HG02571 (cell line): ENCODE results near the gene FBXL4.
"Not testable (repeated sequence)": the region's sequence is repeated elsewhere in the genome, so short reads cannot be mapped to it uniquely, and the experiment has no call there.

Source experiments
- ATAC-seq: cut with Tn5 transposase; IDR thresholded peaks from one replicate; pipeline ENCODE4 v1.9.1; 2021; ENCODE audit warnings: mild to moderate bottlenecking, moderate library complexity; ENCODE audit not compliant: unreplicated experiment

FBXL4 gene

DNA sequence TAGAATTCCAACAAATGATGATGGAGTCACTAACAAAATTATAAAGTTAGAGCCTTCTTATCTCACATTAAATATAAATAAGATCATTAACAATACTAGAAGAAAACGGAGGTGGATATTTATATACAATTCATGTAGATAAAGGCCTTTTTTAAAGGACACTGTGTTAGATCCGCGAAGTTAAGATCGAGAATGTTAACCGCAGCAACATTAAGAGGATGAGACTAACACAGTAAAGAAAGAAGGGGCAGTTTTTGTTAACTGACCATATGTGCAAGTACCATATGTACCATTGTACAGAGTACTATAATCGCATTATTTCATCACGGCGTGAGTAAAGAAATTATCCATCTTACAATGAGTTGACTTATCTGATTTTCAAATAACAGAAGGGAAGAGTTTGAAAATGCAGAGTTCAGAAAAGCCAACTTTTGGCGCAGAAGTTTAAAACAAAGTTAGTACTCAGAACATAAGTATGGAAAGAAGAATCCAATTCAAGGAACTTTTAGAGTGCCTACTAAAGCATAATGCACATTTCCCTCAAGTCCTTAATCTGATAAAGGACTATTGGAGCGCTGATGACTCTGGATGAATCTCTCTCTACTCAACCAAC lies 1.4 kb downstream of the FBXL4 start:
- ATAC-seq = no peak

DNA sequence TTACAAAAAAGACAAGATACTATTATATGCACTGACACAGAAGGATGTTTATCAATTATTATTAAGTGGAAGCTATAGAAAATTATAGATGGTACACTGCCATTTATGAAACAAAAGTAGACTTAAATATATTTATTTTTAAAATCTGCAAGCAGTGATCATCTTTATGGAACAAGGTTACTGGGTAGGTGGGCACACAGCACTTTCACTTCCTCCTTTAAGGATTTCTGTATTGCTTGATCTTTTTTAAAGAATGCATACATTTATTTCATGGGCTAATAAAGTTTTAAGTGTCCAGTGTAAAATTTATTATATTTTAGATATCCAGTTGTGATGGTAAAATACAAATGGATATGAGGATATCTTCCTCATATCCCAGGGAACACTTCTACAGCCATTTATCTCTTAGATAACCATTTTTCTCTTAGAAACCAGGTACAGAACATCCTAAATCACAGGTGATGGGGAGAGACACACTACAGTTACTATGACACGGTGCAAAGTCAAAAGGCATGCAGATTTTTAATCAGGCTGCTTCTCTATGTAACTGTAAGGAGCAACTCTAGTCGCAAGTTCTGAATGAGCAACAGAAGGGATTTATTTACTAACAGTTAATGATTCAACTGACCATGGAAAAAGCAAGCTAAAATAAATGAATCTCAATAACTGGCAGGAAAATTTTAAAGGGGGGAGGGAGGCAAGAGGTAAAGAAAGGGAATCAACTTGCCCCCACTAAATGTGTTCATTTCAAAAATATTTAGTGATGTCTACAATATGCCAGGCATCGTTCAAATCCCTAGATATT lies 2.2 kb downstream of the FBXL4 start:
- ATAC-seq = no peak

DNA sequence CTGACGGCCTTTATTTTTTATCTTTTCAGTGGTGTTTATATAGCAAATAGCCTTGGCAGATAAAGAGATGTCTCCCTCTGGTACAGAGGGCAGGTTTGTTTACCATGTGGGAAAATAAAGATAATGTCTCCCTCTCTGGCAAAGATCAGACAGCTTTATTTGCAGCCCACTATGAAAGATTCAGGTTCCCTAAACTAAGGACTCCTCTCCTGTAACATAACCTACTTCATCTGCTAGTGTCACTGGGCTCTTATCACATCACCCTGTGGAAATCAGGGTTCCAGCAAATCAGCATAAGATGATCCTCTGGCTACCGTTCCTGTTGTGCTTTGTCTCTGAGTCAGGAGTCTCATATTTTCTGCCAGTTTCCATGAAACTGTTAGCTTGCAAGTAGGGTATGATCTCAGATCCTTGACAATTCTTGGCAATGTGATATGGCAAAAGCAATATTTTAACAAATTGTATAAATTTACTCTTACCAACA lies 3.1 kb downstream of the FBXL4 start:
- no peak for ATAC-seq

DNA sequence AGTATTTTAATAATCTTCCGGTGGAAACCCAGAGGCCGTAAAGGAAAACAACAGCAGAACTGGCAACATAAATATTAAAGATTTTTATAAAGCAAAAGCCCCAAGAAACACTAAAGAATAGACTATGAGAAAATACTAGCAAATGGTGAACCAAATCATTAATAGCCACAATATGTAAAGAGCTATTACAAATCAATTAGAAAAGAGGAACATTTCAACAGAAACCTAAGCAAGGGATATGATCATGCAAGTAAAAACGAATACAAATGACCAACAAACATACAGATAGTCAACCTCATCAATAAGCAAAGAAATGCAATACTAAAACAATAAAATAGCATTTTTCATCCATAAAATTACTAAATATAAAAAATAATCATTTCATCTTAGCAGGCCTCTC lies 3.6 kb downstream of the FBXL4 start:
- no peak for ATAC-seq

DNA sequence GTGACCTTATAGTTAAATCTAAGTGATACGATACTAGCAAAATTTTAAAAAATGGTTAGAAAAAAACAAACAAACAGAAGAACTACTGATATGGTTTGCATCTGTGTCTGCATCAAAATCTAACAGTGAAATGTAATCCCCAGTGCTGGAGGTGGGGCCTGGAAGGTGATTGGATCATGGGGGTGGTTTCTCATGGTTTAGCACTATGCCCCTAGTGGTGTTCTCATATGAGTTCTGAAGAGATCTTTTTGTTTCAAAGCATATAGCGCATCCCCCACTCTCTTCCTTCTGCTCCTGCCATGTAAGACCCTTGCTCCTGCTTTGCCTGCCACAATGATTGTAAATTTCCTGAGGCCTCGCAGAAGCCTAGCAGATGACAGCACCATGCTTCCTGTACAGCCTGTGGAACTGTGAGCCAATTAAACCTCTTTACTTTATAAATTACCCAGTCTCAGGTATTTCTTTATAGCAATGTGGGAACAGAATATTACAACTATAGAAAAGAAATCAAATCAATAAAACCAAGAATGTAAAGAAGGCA lies 5.4 kb downstream of the FBXL4 start:
- ATAC-seq = no peak

DNA sequence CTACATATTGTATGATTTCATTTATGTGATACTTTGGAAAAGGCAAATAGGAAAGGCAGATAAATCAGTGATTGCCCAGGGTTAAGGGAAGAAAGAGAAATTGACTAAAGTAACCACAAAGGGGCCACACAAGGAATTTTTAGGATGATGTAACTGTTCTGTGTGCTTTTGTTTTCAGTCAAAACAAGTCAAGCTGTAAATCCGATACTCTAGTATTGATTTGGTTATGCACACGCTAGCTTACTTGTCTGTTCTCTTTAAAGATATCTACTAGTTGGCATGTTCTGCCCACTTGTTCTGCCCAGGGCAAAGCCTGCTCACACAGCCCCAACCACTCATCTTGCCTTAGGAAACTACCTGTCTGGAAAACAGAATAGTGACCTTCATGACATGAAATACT lies 6.4 kb downstream of the FBXL4 start:
- no peak for ATAC-seq

DNA sequence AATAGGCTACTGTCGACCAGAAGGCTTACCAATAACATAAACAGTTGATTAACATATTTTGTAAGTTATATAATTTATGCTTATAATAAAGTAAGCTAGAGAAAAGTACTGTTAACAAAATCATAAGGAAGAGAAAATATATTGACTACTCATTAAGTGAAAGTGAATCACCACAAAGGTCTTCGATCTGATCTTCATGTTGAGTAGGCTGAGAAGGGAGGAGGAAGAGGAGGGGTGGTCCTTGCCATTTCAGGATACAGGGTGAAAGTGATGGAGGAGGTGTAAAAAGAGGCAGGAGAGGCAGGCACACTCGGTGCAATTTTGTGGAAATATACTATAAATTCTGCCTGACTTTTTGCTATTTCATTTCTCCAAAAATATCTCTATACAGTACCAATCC lies 10.4 kb downstream of the FBXL4 start:
- no peak for ATAC-seq

DNA sequence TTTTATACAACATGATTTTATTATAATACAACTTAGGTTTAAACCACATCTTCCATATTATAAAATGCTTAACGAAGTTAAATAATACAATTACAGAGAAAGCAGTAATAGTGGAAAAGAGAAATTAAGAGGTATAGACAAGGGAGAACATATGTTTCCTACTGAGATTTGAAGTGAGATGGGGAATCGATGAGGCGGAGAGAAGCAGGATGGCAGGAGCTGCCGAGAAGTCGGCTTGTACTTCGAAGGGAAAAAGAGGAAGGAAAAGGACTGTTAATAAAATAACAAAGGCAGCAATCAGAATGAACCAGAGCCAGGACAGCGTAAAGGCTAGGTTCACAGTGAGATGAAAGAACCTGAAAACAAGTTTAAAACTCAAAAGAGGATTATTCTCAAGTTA lies 15.4 kb downstream of the FBXL4 start:
- no peak for ATAC-seq

DNA sequence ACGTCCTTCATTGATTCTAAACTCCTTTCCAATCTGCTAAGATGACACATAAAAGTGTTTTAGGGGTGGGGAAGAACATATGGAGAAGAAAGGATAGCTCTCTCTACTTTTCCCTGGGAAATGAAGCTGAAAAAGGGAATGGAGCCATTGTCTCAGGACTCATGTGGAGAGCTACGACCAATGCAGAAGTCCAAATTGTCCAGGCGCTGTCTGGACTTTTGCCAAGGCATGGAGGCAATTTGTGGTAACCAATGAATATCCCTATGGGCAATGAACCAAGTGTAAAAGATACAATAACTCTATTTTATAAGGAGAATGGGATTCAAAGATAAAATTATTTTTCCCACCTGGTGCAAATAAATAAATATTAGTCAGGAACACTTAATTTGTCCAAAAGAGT lies 16.1 kb downstream of the FBXL4 start:
- ATAC-seq = no peak

DNA sequence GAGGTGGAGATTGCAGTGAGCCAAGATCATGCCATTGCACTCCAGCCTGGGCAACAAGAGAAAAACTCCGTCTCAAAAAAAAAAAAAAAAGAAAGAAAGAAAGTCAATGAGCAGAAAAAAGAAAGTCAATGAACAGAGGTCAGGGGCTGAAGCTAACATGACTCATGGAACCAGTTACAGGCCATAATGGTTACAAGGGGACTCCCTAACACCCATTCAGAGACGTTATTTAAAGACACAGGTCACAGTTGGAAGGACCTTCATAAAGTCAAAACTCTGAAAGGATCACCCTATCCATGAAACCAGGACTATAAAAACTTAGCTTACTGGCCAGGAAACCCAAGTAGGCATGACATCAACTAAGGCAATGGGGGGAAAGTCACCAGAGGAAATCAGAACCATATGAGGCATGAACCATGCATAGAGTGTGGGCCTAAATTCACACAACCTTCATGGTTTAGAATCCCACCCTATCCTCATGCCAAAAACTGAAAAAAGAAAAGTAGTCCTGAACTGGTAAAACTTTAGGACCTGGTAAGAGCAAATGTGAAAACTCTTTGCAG lies 18.2 kb downstream of the FBXL4 start:
- ATAC-seq = no peak

DNA sequence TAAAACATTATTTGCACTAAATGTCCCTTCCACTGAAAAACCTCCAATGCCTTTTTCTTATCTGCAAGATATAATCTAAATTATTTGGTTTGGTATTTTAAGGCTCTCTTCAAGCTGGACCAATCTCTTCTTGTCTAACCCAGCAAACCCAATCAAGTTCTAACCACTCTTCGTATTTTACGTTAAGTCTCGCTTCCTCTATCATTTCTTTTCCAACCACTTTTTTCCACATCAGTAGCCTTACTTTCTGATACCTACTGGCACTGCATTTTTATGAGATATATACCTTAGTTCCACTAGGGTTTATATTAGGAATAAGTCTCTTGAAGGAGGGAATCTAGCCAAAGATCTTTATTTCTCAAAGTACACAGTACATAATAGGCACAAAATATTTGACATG lies 19.1 kb downstream of the FBXL4 start:
- no peak for ATAC-seq

DNA sequence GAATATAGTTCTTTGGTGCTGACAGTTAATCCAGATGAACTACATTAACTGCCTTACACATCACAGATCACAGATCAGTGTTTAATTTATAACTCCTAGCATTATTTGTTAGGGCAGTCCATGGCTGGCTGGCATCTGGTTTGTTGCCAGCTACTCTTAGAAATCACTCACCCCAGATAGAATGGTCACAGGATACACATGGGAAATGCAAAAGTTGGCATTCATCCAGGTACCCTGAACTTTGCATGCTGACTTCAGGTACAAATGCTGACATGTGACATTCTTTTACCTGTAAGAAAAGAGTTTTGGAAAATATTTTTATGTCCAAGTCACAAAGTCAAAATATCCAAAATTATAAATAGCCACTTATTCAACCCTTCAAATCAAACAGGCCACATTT lies 20.2 kb downstream of the FBXL4 start:
- ATAC-seq = no peak

DNA sequence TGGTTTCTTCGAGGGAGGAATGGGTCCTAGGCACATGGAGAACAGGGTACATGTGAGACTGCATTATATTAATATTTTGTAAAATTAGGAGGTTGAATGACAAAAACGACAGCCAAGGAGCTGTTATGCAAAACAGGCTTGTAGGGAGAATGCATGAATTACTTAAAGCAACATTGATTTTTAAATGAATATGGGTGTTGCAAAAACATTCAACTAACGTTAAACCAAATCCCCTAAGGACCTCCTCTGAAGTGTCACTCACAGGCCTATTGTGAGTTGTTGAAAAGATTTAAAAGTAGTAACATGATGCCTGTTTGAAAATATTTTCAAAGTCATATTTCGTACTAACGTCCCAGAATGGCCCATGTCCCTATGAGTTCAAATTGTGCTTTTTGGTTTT lies 21.9 kb downstream of the FBXL4 start:
- ATAC-seq = no peak

DNA sequence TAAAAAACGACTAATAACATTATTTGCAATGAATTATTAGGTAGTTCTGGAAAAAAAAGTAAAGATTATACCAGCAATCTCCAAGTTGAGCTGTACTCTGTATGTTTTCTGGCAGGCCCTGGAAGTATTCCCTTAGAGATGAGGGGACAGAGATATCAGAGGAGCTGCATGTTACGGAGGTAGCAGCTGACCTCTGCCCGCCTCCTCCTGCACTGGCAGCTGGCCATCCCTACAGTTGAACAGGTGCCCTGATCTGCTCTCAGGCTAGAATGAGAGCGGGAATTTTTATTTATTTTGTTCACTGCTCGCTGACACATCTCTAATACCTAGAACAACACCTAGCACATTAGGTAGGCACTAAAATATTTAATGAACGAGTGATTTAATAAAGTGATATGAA lies 23.1 kb downstream of the FBXL4 start:
- ATAC-seq = no peak

DNA sequence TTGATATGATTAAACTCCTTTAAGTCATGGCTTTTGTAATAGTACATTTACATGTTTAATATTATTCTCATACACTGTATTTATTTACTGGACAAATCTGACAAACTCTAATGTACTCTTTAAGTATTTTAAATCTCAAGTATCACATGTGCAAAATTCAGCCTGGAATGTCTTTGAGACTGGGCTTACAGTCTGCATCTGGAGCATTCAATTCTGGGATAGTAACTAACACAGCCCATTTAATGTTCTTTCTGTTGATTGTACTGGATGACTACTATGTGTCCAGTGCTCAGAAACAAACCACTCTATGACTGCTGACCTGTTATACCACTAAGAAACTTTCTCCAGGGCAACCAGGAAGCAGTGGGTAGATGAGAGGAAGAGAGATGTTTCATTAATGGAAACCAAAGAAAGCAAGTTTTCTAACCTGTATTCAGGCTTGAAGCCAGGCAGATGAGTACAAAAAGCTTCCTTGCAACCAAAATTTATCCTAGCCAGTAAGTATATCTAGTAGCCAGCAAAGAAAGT lies 26.8 kb downstream of the FBXL4 start:
- ATAC-seq = peak; percentile 93

DNA sequence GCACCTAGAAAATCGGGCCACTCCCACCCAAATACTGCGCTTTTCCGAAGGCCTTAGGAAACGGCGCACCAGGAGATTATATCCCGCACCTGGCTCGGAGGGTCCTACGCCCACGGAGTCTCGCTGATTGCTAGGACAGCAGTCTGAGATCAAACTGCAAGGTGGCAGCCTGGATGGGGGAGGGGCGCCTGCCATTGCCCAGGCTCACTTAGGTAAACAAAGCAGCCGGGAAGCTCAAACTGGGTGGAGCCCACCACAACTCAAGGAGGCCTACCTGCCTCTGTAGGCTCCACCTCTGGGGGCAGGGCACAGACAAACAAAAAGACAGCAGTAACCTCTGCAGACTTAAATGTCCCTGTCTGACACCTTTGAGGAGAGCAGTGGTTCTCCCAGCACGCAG lies 36.8 kb downstream of the FBXL4 start:
- not testable (repeated sequence) for ATAC-seq

DNA sequence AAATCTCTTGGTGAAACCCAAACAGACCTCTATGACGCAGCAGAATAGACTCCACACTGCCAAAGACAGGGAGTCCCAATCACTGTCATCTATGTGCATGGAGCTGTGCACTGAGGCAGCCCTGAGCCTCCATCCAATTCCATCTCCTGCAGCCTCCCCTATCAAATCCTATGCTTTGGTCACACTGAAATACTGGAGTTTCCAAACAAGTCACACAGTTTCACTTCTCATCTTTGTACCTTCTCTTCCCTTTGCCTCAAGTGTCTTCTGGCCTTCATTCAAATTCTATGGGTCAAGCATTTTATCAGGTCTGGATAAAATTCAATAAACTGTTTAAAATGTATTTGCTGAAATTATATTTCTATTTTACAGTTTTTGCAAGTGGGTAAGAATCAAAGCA lies 38.5 kb downstream of the FBXL4 start:
- ATAC-seq = no peak

DNA sequence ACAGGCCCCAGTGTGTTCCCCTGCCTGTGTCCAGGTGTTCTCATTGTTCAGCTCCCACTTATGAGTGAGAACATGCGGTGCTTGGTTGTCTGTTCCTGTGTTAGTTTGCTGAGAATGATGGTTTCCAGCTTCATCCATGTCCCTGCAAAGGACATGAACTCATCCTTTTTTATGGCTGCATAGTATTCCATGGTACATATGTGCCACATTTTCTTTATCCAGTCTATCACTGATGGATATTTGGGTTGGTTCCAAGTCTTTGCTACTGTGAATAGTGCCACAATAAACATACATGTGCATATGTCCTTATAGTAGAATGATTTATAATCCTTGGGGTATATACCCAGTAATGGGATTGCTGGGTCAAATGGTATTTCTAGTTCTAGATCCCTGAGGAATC lies 41.4 kb downstream of the FBXL4 start:
- ATAC-seq = not testable (repeated sequence)

DNA sequence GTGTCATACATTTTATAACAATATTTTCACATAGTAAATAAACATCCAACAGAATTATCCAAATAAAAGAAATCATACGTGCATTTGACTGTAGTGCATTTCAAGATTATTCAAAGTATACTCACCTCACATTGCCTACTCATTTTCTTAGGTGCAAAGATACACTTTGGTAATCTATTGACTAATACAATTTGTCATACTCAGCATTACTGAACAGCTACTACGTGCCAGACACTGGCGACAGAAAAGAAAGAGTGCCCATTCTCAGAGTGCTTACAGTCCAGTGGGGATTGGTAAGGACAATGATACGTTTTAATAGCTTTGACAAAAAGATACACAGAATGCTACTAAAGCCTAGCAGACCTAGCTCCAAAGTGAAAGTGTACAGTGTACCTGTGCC lies 42.0 kb downstream of the FBXL4 start:
- ATAC-seq = no peak

DNA sequence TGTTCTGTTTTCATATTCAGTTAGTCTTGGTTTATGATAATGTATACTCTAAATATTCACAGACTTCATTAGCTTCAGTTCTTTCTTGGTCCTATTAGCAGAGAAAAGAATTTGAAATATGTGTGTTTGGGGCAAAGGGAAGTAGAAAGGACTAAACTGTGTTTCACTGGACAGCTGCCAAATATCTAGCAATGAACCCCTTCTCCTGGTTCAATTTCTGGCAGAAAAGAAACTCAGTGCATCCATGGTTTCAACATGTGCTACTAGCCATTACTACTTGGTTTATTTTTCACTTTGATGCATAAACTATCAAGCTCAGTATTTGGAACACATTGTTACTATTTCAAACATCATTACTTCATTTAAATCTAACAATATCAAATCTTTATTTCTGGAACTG lies 43.6 kb downstream of the FBXL4 start:
- no peak for ATAC-seq

DNA sequence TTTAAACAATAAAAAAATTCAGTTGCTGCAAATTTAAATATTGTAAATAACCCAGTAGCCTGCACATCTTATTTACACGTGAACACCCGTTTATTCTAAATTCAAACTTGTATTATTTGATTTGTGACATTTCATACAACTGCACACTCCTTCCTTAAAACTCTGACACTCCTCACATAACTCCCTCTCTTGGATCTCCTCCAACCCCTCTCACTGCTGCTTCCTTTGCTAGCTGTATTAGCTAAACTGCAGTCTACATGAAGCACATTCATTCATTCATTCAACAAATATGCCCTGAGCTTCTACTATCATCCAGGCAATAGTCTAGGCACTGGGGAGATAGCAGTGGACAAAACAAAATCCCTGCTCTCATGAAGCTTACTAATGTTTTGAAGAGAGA lies 47.0 kb downstream of the FBXL4 start:
- no peak for ATAC-seq

DNA sequence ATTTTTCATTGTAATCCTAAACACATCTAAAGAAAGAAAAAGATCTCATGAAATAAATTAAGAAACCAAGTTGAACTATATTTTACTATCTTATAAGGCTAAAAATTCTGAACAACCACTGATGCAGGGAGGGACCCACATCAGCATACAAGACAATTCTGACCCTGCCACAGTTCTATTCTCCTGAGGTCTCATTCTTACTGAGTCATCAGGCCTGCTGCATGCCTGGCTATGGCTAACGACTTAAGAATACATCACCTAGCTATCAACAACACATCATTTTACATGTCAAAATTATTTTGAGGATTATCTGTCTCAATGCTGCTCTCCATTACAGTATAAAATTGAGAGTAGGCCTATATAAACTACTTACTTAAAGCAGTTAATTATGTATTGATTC lies 52.9 kb downstream of the FBXL4 start:
- no peak for ATAC-seq
